ENCODE results near the gene CLDN22. TPM values are rescaled to one million over a fixed set of nuclear protein-coding genes. Genes with fewer than 3 reads are reported as not detected.

Gene CLDN22
- total RNA-seq, 1 donor from 2014 or later, result not detected

GRCh38 chr4:183297675-183298074 lies 22.4 kb downstream of the CLDN22 start:
- H3K27ac Mint-ChIP-seq (ENCODE audit: unreplicated experiment), result no peak overlapping the region
- no peak for DNase-seq

DNA sequence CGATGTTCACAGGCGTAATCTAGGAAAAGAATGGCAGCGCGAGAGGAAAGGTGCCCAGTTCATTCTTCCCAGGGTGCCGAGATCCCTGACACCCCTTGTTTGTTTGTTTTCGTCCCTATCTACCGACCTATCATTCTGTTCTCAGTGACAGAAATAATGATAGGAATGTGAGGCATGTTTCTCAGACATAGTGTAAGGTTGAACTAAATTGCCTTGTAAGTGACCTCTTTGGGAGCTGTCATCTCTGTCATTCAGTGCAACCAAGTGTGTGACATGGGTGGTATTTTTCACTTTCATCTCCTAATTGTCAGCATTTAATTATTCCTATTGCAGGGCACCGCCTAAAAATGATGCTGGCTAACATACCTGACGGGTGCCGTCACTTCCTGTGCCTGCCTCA lies 24.4 kb downstream of the CLDN22 start:
- no peaks in the 10 kb centered on the region for H3K36me3 Mint-ChIP-seq (ENCODE audit: unreplicated experiment)
- no peak for DNase-seq
- TF ChIP-seq, protein P1, sequence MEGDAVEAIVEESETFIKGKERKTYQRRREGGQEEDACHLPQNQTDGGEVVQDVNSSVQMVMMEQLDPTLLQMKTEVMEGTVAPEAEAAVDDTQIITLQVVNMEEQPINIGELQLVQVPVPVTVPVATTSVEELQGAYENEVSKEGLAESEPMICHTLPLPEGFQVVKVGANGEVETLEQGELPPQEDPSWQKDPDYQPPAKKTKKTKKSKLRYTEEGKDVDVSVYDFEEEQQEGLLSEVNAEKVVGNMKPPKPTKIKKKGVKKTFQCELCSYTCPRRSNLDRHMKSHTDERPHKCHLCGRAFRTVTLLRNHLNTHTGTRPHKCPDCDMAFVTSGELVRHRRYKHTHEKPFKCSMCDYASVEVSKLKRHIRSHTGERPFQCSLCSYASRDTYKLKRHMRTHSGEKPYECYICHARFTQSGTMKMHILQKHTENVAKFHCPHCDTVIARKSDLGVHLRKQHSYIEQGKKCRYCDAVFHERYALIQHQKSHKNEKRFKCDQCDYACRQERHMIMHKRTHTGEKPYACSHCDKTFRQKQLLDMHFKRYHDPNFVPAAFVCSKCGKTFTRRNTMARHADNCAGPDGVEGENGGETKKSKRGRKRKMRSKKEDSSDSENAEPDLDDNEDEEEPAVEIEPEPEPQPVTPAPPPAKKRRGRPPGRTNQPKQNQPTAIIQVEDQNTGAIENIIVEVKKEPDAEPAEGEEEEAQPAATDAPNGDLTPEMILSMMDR (IDR thresholded peaks at IDR 0.05; ENCODE audit: partially characterized antibody, unreplicated experiment), result no peak
- H3K27me3 Mint-ChIP-seq (ENCODE audit: unreplicated experiment), result no peaks in the 10 kb centered on the region
- no peak overlapping the region for H3K27ac Mint-ChIP-seq (ENCODE audit: unreplicated experiment)
- no peaks in the 10 kb centered on the region for H3K4me1 Mint-ChIP-seq (ENCODE audit: low read depth, unreplicated experiment)
- H3K4me3 Mint-ChIP-seq (ENCODE audit: unreplicated experiment), result no peak overlapping the region
- H3K9me3 Mint-ChIP-seq (ENCODE audit: unreplicated experiment), result no peaks in the 10 kb centered on the region

More at GRCh38 chr4:183297675-183298074, 22.4 kb downstream of the CLDN22 start:
- no peaks in the 10 kb centered on the region for H3K9me3 Mint-ChIP-seq (ENCODE audit: unreplicated experiment)
- TF ChIP-seq, protein P1 (IDR thresholded peaks at IDR 0.05; ENCODE audit: partially characterized antibody, unreplicated experiment), result no peak
- H3K27me3 Mint-ChIP-seq (ENCODE audit: unreplicated experiment), result no peaks in the 10 kb centered on the region
- H3K4me3 Mint-ChIP-seq (ENCODE audit: unreplicated experiment), result no peak overlapping the region
- no peaks in the 10 kb centered on the region for H3K36me3 Mint-ChIP-seq (ENCODE audit: unreplicated experiment)
- H3K4me1 Mint-ChIP-seq (ENCODE audit: low read depth, unreplicated experiment), result no peaks in the 10 kb centered on the region

GRCh38 chr4:183291070-183291469 lies 29.0 kb downstream of the CLDN22 start:
- Mint-ChIP-seq H3K27ac (ENCODE audit: unreplicated experiment) (no peak overlapping the region), H3K9me3 (ENCODE audit: unreplicated experiment) (no peaks in the 10 kb centered on the region), H3K36me3 (ENCODE audit: unreplicated experiment) (no peaks in the 10 kb centered on the region), H3K27me3 (ENCODE audit: unreplicated experiment) (no peaks in the 10 kb centered on the region), H3K4me1 (ENCODE audit: low read depth, unreplicated experiment) (no peaks in the 10 kb centered on the region), H3K4me3 (ENCODE audit: unreplicated experiment) (no peak overlapping the region)
- no peak for DNase-seq
- TF ChIP-seq, protein P1 (IDR thresholded peaks at IDR 0.05; ENCODE audit: partially characterized antibody, unreplicated experiment), result no peak

DNA sequence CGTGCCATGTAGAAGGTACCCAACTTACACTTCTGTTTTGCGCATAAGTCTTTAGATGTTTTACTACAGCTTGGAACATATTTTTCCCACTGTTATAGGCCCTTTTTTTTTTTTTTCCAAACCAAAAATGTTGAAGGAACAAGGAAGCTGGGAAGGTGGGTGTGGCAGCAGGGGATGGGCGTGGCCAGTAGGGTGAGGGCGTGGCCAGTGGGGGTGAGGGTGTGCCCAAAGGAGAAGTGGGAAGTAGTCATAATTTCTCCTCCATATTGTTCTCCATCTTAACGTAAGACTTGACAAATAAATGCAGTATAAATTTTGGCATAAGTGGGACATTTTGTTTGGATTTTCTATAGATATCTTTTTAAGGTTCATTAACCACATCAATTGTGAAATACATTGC lies 30.4 kb downstream of the CLDN22 start:
- H3K4me1 Mint-ChIP-seq (ENCODE audit: low read depth, unreplicated experiment), result no peaks in the 10 kb centered on the region
- no peaks in the 10 kb centered on the region for H3K36me3 Mint-ChIP-seq (ENCODE audit: unreplicated experiment)
- H3K27me3 Mint-ChIP-seq (ENCODE audit: unreplicated experiment), result no peaks in the 10 kb centered on the region
- no peak overlapping the region for H3K27ac Mint-ChIP-seq (ENCODE audit: unreplicated experiment)
- TF ChIP-seq, protein P1 (IDR thresholded peaks at IDR 0.05; ENCODE audit: partially characterized antibody, unreplicated experiment), result no peak
- no peak overlapping the region for H3K4me3 Mint-ChIP-seq (ENCODE audit: unreplicated experiment)
- no peaks in the 10 kb centered on the region for H3K9me3 Mint-ChIP-seq (ENCODE audit: unreplicated experiment)
- no peak for DNase-seq

DNA sequence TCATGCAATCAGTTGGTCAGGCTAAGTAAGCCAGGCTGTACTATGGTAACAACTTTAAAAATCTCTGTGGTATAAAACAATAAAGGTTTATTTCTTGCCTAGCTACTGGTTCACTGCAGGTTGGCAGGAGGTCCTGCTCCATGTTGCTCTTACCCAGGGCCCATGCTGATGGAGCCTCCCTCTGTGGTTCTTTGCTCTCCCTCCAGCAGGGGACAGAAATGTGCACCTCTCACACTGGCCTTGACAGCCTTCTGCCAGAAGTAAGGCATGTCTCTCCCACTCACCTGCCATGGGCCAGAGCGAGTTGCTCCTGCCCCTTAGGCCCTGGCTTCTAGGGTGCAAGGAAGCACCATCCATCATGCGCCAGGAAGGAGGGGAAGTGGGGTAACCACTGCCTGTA lies 31.1 kb downstream of the CLDN22 start:
- TF ChIP-seq, protein P1 (IDR thresholded peaks at IDR 0.05; ENCODE audit: partially characterized antibody, unreplicated experiment), result no peak
- DNase-seq, result no peak
- H3K27me3 Mint-ChIP-seq (ENCODE audit: unreplicated experiment), result no peaks in the 10 kb centered on the region
- no peaks in the 10 kb centered on the region for H3K4me1 Mint-ChIP-seq (ENCODE audit: low read depth, unreplicated experiment)
- H3K4me3 Mint-ChIP-seq (ENCODE audit: unreplicated experiment), result no peak overlapping the region
- H3K36me3 Mint-ChIP-seq (ENCODE audit: unreplicated experiment), result no peaks in the 10 kb centered on the region
- H3K27ac Mint-ChIP-seq (ENCODE audit: unreplicated experiment), result no peak overlapping the region
- H3K9me3 Mint-ChIP-seq (ENCODE audit: unreplicated experiment), result no peaks in the 10 kb centered on the region

All from glutamatergic neuron (in vitro differentiated cells).